Dendritic cell treated with granulocyte-macrophage colony-stimulating factor and Interleukin-4, amounts not matched to agents 40 ng/mL and 50 ng/mL, for 4 days (primary cell): ENCODE results near the gene NOC2L.
"Not testable (repeated sequence)": the region's sequence is repeated elsewhere in the genome, so short reads cannot be mapped to it uniquely, and the experiment has no call there.

Source experiments
- H3K27ac Mint-ChIP-seq: one replicate; pipeline ENCODE4 v1.8.0; 2022; ENCODE audit warnings: mild to moderate bottlenecking, mixed read lengths
- H3K27me3 Mint-ChIP-seq: one replicate; pipeline ENCODE4 v1.8.0; 2022; ENCODE audit warnings: mild to moderate bottlenecking, mixed read lengths
- H3K36me3 Mint-ChIP-seq: one replicate; pipeline ENCODE4 v1.8.0; 2022; ENCODE audit warnings: low read depth, mixed read lengths
- H3K4me1 Mint-ChIP-seq: one replicate; pipeline ENCODE4 v1.8.0; 2022; ENCODE audit warnings: low read depth, mixed read lengths
- H3K4me3 Mint-ChIP-seq: one replicate; pipeline ENCODE4 v1.8.0; 2022; ENCODE audit warnings: mild to moderate bottlenecking, moderate library complexity, mixed read lengths
- H3K9me3 Mint-ChIP-seq: one replicate; pipeline ENCODE4 v1.8.0; 2022; ENCODE audit warnings: mixed read lengths
- intact Hi-C: fragments of 100-400 bp; cut with micrococcal nuclease; formaldehyde crosslinking; loops from one replicate; pipeline ENCODE4 v1.15.0; 2022

Gene NOC2L

GRCh38 chr1:997993-998744 lies 39.1 kb upstream of the NOC2L start:
- Mint-ChIP-seq H3K4me3 (peak overlapping the region; percentile 26), H3K36me3 (no peaks in the 10 kb centered on the region), H3K27ac (no peak overlapping the region), H3K27me3 (peaks cover 80% of the 10 kb centered on the region), H3K4me1 (peaks cover 14% of the 10 kb centered on the region), H3K9me3 (no peaks in the 10 kb centered on the region)
- intact Hi-C loops: no loop called here

DNA sequence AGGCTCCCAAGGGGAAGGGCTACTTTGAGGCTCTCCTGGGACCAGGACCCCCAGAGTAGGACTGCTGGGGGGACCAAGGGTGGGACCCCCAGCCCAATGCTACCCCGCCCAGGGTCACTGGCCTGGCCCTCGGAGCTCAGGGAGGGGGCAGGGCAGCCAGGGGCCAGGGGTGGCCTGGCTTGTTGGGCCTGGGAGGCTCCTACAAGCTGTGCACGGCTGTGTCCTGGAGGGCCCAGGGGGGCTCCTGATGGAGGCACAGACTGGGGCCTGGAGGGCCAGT lies 38.6 kb upstream of the NOC2L start:
- Mint-ChIP-seq H3K27me3 (peaks cover 80% of the 10 kb centered on the region), H3K27ac (no peak overlapping the region), H3K4me1 (peaks cover 14% of the 10 kb centered on the region), H3K9me3 (peaks cover 1% of the 10 kb centered on the region), H3K4me3 (no peak overlapping the region), H3K36me3 (no peaks in the 10 kb centered on the region)
- intact Hi-C loops: no loop called here

DNA sequence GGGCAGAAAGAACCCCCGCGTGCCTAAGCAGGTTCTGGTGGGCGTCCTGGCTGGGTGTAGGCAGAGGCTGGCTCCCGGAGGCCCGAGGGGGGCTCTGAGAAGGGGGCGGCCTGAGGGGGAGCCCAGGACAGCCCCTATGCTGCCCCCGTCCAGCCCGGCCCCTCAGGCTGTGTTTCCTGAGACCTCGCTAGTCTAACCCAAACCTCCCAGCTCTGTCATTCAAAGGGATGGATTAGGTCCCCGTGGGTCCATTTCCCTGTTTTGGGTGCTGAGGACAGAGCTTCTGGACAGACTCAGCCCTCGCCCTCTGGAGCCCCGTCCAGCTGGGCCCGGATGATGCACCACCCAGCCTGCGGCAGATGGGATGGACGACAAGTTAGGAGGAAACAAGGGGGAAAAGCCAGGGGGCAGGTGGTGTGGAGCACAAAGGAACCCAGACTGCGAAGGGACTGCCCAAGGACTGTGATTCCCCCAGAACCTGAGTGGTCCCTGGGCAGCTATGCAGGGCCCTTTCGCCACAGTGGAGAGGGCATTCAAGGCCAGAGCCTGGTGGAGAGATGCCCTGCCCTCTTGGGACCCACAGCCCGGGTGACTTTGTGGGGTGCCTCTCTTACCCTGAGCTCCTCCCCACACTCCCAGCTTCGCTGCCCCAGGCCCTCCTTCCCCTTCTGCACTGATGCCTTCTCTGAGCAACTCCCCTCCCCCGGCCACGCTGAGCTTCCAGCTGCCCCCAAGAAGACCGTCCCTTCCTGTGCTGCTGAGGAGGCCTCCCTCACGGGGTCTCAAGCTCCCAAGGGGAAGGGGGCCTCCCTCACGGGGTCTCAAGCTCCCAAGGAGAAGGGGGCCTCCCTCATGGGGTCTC lies 38.0 kb upstream of the NOC2L start:
- no peak overlapping the region for H3K4me3 Mint-ChIP-seq
- intact Hi-C loops: no loop called here
- H3K27ac Mint-ChIP-seq: no peak overlapping the region
- H3K27me3 Mint-ChIP-seq: peaks cover 78% of the 10 kb centered on the region
- H3K9me3 Mint-ChIP-seq: peaks cover 7% of the 10 kb centered on the region
- no peaks in the 10 kb centered on the region for H3K36me3 Mint-ChIP-seq
- peaks cover 13% of the 10 kb centered on the region for H3K4me1 Mint-ChIP-seq

GRCh38 chr1:995665-996633 lies 36.9 kb upstream of the NOC2L start:
- Mint-ChIP-seq H3K4me1 (peaks cover 6% of the 10 kb centered on the region), H3K9me3 (peaks cover 13% of the 10 kb centered on the region), H3K4me3 (no peak overlapping the region), H3K27me3 (peaks cover 82% of the 10 kb centered on the region), H3K27ac (no peak overlapping the region), H3K36me3 (no peaks in the 10 kb centered on the region)
- intact Hi-C loops: no loop called here

DNA sequence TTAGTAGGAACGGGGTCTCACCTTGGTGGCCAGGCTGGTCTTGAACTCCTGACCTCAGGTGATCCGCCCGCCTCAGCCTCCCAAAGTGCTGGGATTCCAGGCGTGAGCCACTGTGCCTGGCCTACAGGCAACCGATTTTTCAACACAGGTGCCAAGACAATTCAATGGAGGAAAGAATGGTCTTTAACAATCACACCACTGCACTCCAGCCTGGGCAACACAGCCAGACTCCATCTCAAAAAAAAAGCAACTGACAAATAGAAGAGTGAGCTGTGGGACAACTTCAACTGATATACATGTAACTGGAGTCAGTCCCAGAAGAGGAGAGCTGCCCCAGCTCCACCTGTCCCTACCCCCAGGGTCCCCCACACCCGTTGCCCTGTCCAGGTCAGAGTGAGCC lies 35.5 kb upstream of the NOC2L start:
- H3K27me3 Mint-ChIP-seq: peaks cover 86% of the 10 kb centered on the region
- H3K36me3 Mint-ChIP-seq, H3K4me3 Mint-ChIP-seq, H3K27ac Mint-ChIP-seq, intact Hi-C loops, H3K4me1 Mint-ChIP-seq: not testable (repeated sequence)
- peaks cover 13% of the 10 kb centered on the region for H3K9me3 Mint-ChIP-seq

GRCh38 chr1:993379-993995 lies 34.4 kb upstream of the NOC2L start:
- Mint-ChIP-seq H3K27ac (no peak overlapping the region), H3K4me1 (no peaks in the 10 kb centered on the region), H3K4me3 (no peak overlapping the region), H3K36me3 (no peaks in the 10 kb centered on the region), H3K9me3 (peaks cover 13% of the 10 kb centered on the region), H3K27me3 (peaks cover 93% of the 10 kb centered on the region)
- intact Hi-C loops: no loop called here

DNA sequence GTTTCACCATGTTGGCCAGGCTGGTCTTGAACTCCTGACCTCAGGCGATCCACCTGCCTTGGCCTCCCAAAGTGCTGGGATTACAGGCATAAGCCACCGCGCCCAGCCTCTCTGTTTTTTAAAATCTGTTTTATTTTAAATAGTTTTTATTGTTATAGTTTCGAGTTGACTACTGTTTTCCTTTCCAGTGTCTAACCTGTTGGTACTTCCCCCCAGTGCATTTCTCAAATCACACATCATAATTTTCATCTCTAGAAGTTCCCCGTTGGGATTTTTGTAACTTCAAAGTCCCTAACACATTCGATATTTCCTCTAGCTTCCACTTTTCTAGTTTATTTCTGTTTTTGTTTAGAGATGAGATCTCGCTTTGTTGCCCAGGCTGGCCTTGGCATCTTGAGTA lies 33.3 kb upstream of the NOC2L start:
- no peak overlapping the region for H3K4me3 Mint-ChIP-seq
- H3K36me3 Mint-ChIP-seq: no peaks in the 10 kb centered on the region
- H3K9me3 Mint-ChIP-seq: peaks cover 13% of the 10 kb centered on the region
- no peak overlapping the region for H3K27ac Mint-ChIP-seq
- no peaks in the 10 kb centered on the region for H3K4me1 Mint-ChIP-seq
- intact Hi-C loops: no loop called here
- peaks cover 93% of the 10 kb centered on the region for H3K27me3 Mint-ChIP-seq

DNA sequence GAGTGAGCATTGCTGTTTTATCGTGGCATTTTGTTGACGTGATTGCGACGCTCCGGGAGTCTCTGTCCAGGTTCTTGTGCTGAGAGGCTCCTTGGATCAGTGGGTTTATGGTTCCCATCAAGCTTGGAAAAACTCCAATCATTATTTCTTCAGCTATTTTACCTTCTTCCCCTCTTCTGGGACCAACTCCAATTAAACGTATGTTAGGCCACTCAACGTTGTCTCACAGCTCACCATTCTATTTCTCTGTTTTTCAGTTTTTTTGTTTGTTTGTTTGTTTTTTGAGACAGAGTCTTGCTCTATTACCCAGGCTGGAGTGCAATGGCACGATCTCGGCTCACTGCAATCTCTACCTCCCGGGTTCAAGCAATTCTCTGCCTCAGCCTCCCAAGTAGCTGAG lies 32.8 kb upstream of the NOC2L start:
- intact Hi-C loops: no loop called here
- no peak overlapping the region for H3K4me3 Mint-ChIP-seq
- no peaks in the 10 kb centered on the region for H3K36me3 Mint-ChIP-seq
- H3K27ac Mint-ChIP-seq: no peak overlapping the region
- no peaks in the 10 kb centered on the region for H3K4me1 Mint-ChIP-seq
- H3K9me3 Mint-ChIP-seq: peaks cover 13% of the 10 kb centered on the region
- H3K27me3 Mint-ChIP-seq: peaks cover 90% of the 10 kb centered on the region

DNA sequence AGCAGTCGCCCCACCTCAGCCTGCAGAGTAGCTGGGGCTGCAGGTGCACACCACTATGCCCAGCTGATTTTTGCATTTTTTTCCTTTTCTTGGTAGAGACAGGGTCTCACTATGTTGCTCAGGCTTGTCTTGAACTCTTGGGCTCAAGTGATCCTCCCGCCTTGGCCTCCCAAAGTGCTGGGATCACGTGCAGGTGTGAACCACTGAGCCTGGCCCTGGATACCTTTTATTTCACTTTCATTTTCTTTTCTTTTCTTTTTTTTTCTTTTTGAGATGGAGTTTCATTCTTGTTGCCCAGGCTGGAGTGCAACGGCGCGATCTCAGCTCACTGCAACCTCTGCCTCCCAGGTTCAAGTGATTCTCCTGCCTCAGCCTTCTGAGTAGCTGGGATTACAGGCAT lies 32.2 kb upstream of the NOC2L start:
- Mint-ChIP-seq H3K27me3 (peaks cover 92% of the 10 kb centered on the region), H3K9me3 (peaks cover 13% of the 10 kb centered on the region)
- H3K4me3 Mint-ChIP-seq, H3K27ac Mint-ChIP-seq, H3K36me3 Mint-ChIP-seq, intact Hi-C loops, H3K4me1 Mint-ChIP-seq: not testable (repeated sequence)

- H3K9me3 Mint-ChIP-seq: peaks cover 13% of the 10 kb centered on the region
- intact Hi-C loops, H3K27ac Mint-ChIP-seq, H3K36me3 Mint-ChIP-seq, H3K4me3 Mint-ChIP-seq, H3K4me1 Mint-ChIP-seq: not testable (repeated sequence)
- H3K27me3 Mint-ChIP-seq: peaks cover 85% of the 10 kb centered on the region
These were observed 29.0 kb upstream of the NOC2L start for GRCh38 chr1:988061-988460.

DNA sequence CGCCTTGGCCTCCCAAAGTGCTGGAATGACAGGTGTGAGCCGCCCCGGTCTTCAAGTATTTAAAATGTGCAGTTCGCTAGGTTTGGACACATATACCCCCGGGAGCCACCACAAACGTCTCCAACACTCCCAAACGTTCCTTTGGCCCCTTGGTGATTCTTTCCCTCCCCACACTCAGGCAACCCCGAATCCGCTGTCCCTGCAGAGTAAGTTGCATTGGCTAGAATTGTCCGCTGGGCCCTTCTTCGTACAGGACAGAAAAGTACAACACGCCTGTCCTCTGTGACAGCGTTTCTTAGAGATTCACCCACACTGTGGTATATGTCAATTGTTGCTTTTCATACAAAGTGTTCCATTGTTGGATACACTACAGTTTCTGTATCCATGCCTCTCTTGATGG lies 26.1 kb upstream of the NOC2L start:
- Mint-ChIP-seq H3K4me1 (no peaks in the 10 kb centered on the region), H3K27ac (no peak overlapping the region), H3K27me3 (peaks cover 77% of the 10 kb centered on the region), H3K9me3 (no peaks in the 10 kb centered on the region), H3K4me3 (no peak overlapping the region), H3K36me3 (no peaks in the 10 kb centered on the region)
- intact Hi-C loops: loop anchor here (2.0 kb wide), 1 partner anchor 80 kb away; no protein-coding TSS in a partner anchor

DNA sequence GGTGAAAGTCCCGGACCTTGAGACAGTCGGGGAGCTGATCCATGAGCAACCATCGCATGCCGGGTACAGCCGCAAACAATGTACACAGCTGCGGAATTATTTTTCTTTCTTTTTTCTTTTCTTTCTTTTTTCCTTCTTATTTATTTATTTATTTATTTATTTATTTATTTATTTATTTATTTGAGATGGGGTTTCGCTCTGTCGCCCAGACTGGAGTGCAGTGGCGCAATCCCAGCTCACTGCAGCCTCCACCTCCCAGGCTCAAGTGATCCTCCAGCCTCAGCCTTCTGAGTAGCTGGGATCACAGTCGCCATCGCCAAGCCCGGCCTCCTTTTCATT lies 25.4 kb upstream of the NOC2L start:
- Mint-ChIP-seq H3K27ac (no peak overlapping the region), H3K27me3 (peaks cover 73% of the 10 kb centered on the region), H3K9me3 (no peaks in the 10 kb centered on the region), H3K4me1 (no peaks in the 10 kb centered on the region), H3K36me3 (no peaks in the 10 kb centered on the region), H3K4me3 (no peak overlapping the region)
- intact Hi-C loops: loop anchor here (2.0 kb wide), 1 partner anchor 80 kb away; no protein-coding TSS in a partner anchor

GRCh38 chr1:983798-984475 lies 24.9 kb upstream of the NOC2L start:
- Mint-ChIP-seq H3K4me3 (no peak overlapping the region), H3K9me3 (no peaks in the 10 kb centered on the region), H3K27ac (no peak overlapping the region), H3K4me1 (no peaks in the 10 kb centered on the region), H3K36me3 (no peaks in the 10 kb centered on the region), H3K27me3 (peaks cover 71% of the 10 kb centered on the region)
- intact Hi-C loops: loop anchor here (2.0 kb wide), 1 partner anchor 81 kb away; no protein-coding TSS in a partner anchor
